Upper lobe of left lung (tissue), 6 donors: Measurements from ENCODE around the gene LDB2. TPM values are rescaled to one million over a fixed set of nuclear protein-coding genes. Genes with fewer than 3 reads are reported as not detected.

Experiments
- ATAC-seq, 2 donors: fragments of 200-7000 bp; cut with Tn5 transposase; one replicate each; pipeline ENCODE4 v1.9.1; 2022; ENCODE audit warnings: mild to moderate bottlenecking in 2 of 2, moderate library complexity in 2 of 2; ENCODE audit not compliant: low FRiP score in 2 of 2
- DNase-seq, 2 donors: peaks; one replicate each; pipeline ENCODE4 v3.0.0-alpha.2; 2019 to 2020
- H3K27ac ChIP-seq, 4 donors: fragments of 200-600 bp; sonication (generic); one replicate each; pipeline ENCODE4 v1.5.1; 2016 to 2019
- H3K27me3 ChIP-seq, 4 donors: fragments of 200-600 bp; sonication (generic); one replicate each; pipeline ENCODE4 v1.5.1; 2017 to 2019
- H3K36me3 ChIP-seq, 4 donors: fragments of 200-600 bp; sonication (generic); one replicate each; pipeline ENCODE4 v1.5.1; 2016 to 2019
- H3K4me1 ChIP-seq, 4 donors: fragments of 200-600 bp; sonication (generic); one replicate each; pipeline ENCODE4 v1.5.1; 2018 to 2019
- H3K4me3 ChIP-seq, 4 donors: fragments of 200-600 bp; sonication (generic); one replicate each; pipeline ENCODE4 v1.5.1; 2017 to 2019; ENCODE audit warnings: mild to moderate bottlenecking in 2 of 4, moderate library complexity in 1 of 4
- H3K9me3 ChIP-seq, 4 donors: fragments of 200-600 bp; sonication (generic); one replicate each; pipeline ENCODE4 v1.5.1; 2018 to 2019
- EP300 ChIP-seq, 4 donors: sonication (generic); formaldehyde crosslinking; IDR thresholded peaks; one replicate each; pipeline ENCODE4 v1.5.1; 2017; ENCODE audit warnings: antibody characterized with exemption in 4 of 4, control low read depth in 2 of 4
- POLR2A ChIP-seq, 4 donors: fragments of 450-650 bp; IDR thresholded peaks; one replicate each; pipeline ENCODE4 v1.5.1; 2016 to 2017; ENCODE audit warnings: antibody characterized with exemption in 4 of 4, mild to moderate bottlenecking in 2 of 4
- POLR2AphosphoS5 ChIP-seq, 2 donors: sonication (generic); formaldehyde crosslinking; IDR thresholded peaks; one replicate each; pipeline ENCODE4 v1.5.1; 2017; ENCODE audit warnings: antibody characterized with exemption in 2 of 2
- WGBS, 2 donors: methylation state at CpG; one replicate each; pipeline ENCODE4 v1.1.5; 2017 to 2018; 5-methylcytosine and 5-hydroxymethylcytosine counted together
- total RNA-seq, 6 donors: library from RNA; depleted of rRNA in 4 of 6; stranded (reverse); fragments of >200 nt in 4 of 6; gene quantifications; one replicate each; pipeline versions ENCODE4 v1.1.0 to v1.2.1, GENCODE V29; 2016 to 2021
- TF ChIP-seq, protein P1 (sequence below), 6 experiments: fragments of 450-650 bp in 4 of 6; fragments of 200-600 bp in 2 of 6; sonication (generic) in 2 of 6; IDR thresholded peaks; one replicate each; pipeline ENCODE4 v1.5.1; 2016 to 2019; ENCODE audit warnings: antibody characterized with exemption in 6 of 6
- donor health status: DM: no; HTN: no; CAD: no; lungs with moderate emphysema.
- donor health status: DM: no; HTN: yes; CAD: no; lungs with severe emphysema.

Gene LDB2
- total RNA-seq, 6 donors from 2014 or later, result 34.6 to 94.4 (median 45.9) TPM

- no peak for TF ChIP-seq POLR2A (IDR thresholded peaks at IDR 0.05)
- peak; percentile 83 to 95 (median 88) for TF ChIP-seq EP300 (IDR thresholded peaks at IDR 0.05)
- peak; percentile 90 to 91 for TF ChIP-seq POLR2AphosphoS5 (IDR thresholded peaks at IDR 0.05)
- TF ChIP-seq, protein P1, sequence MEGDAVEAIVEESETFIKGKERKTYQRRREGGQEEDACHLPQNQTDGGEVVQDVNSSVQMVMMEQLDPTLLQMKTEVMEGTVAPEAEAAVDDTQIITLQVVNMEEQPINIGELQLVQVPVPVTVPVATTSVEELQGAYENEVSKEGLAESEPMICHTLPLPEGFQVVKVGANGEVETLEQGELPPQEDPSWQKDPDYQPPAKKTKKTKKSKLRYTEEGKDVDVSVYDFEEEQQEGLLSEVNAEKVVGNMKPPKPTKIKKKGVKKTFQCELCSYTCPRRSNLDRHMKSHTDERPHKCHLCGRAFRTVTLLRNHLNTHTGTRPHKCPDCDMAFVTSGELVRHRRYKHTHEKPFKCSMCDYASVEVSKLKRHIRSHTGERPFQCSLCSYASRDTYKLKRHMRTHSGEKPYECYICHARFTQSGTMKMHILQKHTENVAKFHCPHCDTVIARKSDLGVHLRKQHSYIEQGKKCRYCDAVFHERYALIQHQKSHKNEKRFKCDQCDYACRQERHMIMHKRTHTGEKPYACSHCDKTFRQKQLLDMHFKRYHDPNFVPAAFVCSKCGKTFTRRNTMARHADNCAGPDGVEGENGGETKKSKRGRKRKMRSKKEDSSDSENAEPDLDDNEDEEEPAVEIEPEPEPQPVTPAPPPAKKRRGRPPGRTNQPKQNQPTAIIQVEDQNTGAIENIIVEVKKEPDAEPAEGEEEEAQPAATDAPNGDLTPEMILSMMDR (IDR thresholded peaks at IDR 0.05), result no peak
- Histone ChIP-seq H3K4me3 (no peak overlapping the region), H3K27ac (peak overlapping the region in 2 of 4 donors; percentile 57 to 74), H3K27me3 (no peaks in the 10 kb centered on the region), H3K9me3 (no peaks in the 10 kb centered on the region), H3K4me1 (peaks cover 0 to 15% (median 0%) of the 10 kb centered on the region in 4 donors), H3K36me3 (no peaks in the 10 kb centered on the region)
- 28 to 32% methylated on average over 6 of the region's 6 CpGs for WGBS, 2 donors
- DNase-seq (peak in 1 of 2 donors; percentile 28), ATAC-seq (peak in 1 of 2 donors; percentile 71)
Observed at GRCh38 chr4:16820329-16820728, 78.1 kb downstream of the LDB2 start.

DNA sequence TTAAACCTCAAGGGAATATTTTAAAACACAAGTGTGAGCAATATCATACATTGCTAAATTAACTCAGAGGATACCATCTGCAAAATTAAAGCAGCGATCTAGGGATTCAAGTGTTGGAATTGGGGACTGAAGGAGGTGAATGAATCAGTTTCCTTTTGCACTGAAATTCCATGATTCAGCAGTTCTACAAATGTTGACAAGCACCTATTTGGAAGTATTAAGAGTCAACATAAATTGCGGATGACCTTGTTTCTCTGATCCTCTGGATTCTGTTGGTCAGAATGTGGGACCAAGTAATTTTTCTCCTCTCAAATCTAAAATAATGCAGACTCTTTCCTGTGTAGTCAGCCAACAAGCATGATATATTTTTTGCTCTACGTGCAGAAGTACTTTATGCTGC lies 78.8 kb downstream of the LDB2 start:
- H3K27me3 ChIP-seq, result no peaks in the 10 kb centered on the region
- TF ChIP-seq POLR2AphosphoS5 (IDR thresholded peaks at IDR 0.05) (no peak), EP300 (IDR thresholded peaks at IDR 0.05) (no peak), POLR2A (IDR thresholded peaks at IDR 0.05) (no peak)
- TF ChIP-seq, protein P1 (IDR thresholded peaks at IDR 0.05), result no peak
- 68 to 71% methylated on average over 3 of the region's 3 CpGs for WGBS, 2 donors
- H3K9me3 ChIP-seq, result no peaks in the 10 kb centered on the region
- no peaks in the 10 kb centered on the region for H3K36me3 ChIP-seq
- ATAC-seq (no peak), DNase-seq (no peak)
- H3K4me1 ChIP-seq, result peaks cover 0 to 15% (median 0%) of the 10 kb centered on the region in 4 donors
- peak overlapping the region in 3 of 4 donors; percentile 11 to 73 (median 57) for H3K27ac ChIP-seq
- no peak overlapping the region for H3K4me3 ChIP-seq

DNA sequence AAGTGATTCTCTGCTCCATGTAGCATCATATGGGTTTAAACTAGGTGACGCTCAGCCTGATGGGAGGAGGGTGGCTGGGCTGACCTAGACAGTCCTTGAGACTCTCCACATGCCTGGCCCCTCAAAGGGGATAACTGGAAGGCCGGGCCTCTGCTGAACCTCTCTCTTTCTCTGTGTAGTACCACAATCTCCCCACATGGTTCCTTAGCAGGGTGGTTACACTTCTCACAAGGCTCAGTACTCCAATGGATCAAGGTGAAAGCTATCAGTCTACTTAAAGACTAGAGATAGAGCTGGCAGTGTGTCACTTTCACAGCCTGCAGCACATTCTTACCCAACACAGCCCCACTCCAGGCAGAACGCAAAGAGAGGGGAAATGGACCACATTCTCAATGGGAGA lies 80.4 kb downstream of the LDB2 start:
- TF ChIP-seq EP300 (IDR thresholded peaks at IDR 0.05), result no peak
- TF ChIP-seq, protein P1 (IDR thresholded peaks at IDR 0.05), result no peak
- TF ChIP-seq POLR2AphosphoS5 (IDR thresholded peaks at IDR 0.05), result no peak
- no peak for TF ChIP-seq POLR2A (IDR thresholded peaks at IDR 0.05)
- DNase-seq (no peak), ATAC-seq (no peak)
- Histone ChIP-seq H3K27me3 (no peaks in the 10 kb centered on the region), H3K36me3 (no peaks in the 10 kb centered on the region), H3K4me3 (no peak overlapping the region), H3K9me3 (no peaks in the 10 kb centered on the region), H3K4me1 (peaks cover 0 to 16% (median 1%) of the 10 kb centered on the region in 4 donors), H3K27ac (peak overlapping the region in 3 of 4 donors; percentile 22 to 73 (median 57))
- 76 to 77% methylated on average over 2 to 3 of the region's 3 CpGs for WGBS, 2 donors

- ATAC-seq (no peak), DNase-seq (no peak)
- 68 to 76% methylated on average over 1 of the region's 1 CpG for WGBS, 2 donors
- Histone ChIP-seq H3K4me3 (no peak overlapping the region), H3K27me3 (no peaks in the 10 kb centered on the region), H3K36me3 (no peaks in the 10 kb centered on the region), H3K27ac (peak overlapping the region in 2 of 4 donors; percentile 14 to 73), H3K9me3 (no peaks in the 10 kb centered on the region), H3K4me1 (peaks cover 0 to 20% (median 3%) of the 10 kb centered on the region in 4 donors)
- TF ChIP-seq, protein P1 (IDR thresholded peaks at IDR 0.05), result no peak
- TF ChIP-seq POLR2AphosphoS5 (IDR thresholded peaks at IDR 0.05), result no peak
- no peak for TF ChIP-seq EP300 (IDR thresholded peaks at IDR 0.05)
- TF ChIP-seq POLR2A (IDR thresholded peaks at IDR 0.05), result no peak
Observed at GRCh38 chr4:16817286-16817685, 81.2 kb downstream of the LDB2 start.

GRCh38 chr4:16814361-16814760 lies 84.1 kb downstream of the LDB2 start:
- WGBS, 2 donors, result 75 to 94% methylated on average over 1 of the region's 1 CpG
- H3K27ac ChIP-seq, result peak overlapping the region in 1 of 4 donors; percentile 73
- no peak for ATAC-seq

More at GRCh38 chr4:16814361-16814760, 84.1 kb downstream of the LDB2 start:
- Histone ChIP-seq H3K4me1 (peaks cover 0 to 16% (median 3%) of the 10 kb centered on the region in 4 donors), H3K4me3 (no peak overlapping the region), H3K9me3 (no peaks in the 10 kb centered on the region), H3K36me3 (no peaks in the 10 kb centered on the region), H3K27me3 (no peaks in the 10 kb centered on the region)
- TF ChIP-seq, protein P1 (IDR thresholded peaks at IDR 0.05), result no peak
- TF ChIP-seq POLR2AphosphoS5 (IDR thresholded peaks at IDR 0.05) (no peak), POLR2A (IDR thresholded peaks at IDR 0.05) (no peak), EP300 (IDR thresholded peaks at IDR 0.05) (no peak)
- no peak for DNase-seq
